NCI-H526 (cell line): ENCODE results near the gene SLC46A3.
A peak's percentile ranks its signal among the peaks of the same experiment; 100 is the strongest.
"Not testable (repeated sequence)": the region's sequence is repeated elsewhere in the genome, so short reads cannot be mapped to it uniquely, and the experiment has no call there.

Experiments
- DNase-seq, 2 experiments: peaks; one replicate each; lab custom pipeline; 2025; lab: John Stamatoyannopoulos, UW

SLC46A3 gene

GRCh38 chr13:28718543-28719226 lies at the start of gene SLC46A3:
TSS of gene SLC46A3 (minus strand) at chr13:28718970. CDS start at chr13:28717998, 972 bp downstream.
- DNase-seq = peak; percentile 95 to 98

- no peak for DNase-seq
These were observed 45.1 kb upstream of the SLC46A3 start for GRCh38 chr13:28763887-28764286.

GRCh38 chr13:28761586-28761985 lies 42.8 kb upstream of the SLC46A3 start:
- DNase-seq = no peak

- no peak for DNase-seq
These were observed 36.7 kb upstream of the SLC46A3 start for GRCh38 chr13:28755546-28755870.

GRCh38 chr13:28754698-28755545 lies 36.2 kb upstream of the SLC46A3 start:
- peak in 1 of 2 experiments; percentile 13 for DNase-seq

GRCh38 chr13:28753946-28754345 lies 35.2 kb upstream of the SLC46A3 start:
- no peak for DNase-seq

- DNase-seq = peak; percentile 55 to 78
These were observed 34.6 kb upstream of the SLC46A3 start for GRCh38 chr13:28753208-28753892.

- no peak for DNase-seq
These were observed 32.6 kb upstream of the SLC46A3 start for GRCh38 chr13:28751175-28751960.

GRCh38 chr13:28750187-28751045 lies 31.6 kb upstream of the SLC46A3 start:
- DNase-seq = no peak

- DNase-seq = no peak
These were observed 29.1 kb upstream of the SLC46A3 start for GRCh38 chr13:28747851-28748250.

- no peak for DNase-seq
These were observed 27.5 kb upstream of the SLC46A3 start for GRCh38 chr13:28746287-28746612.

- no peak for DNase-seq
These were observed 25.9 kb upstream of the SLC46A3 start for GRCh38 chr13:28744656-28745055.

- DNase-seq = no peak
These were observed 25.3 kb upstream of the SLC46A3 start for GRCh38 chr13:28744091-28744536.

GRCh38 chr13:28743499-28744083 lies 24.8 kb upstream of the SLC46A3 start:
- DNase-seq = no peak

GRCh38 chr13:28743020-28743419 lies 24.2 kb upstream of the SLC46A3 start:
- DNase-seq = no peak

GRCh38 chr13:28742445-28742844 lies 23.7 kb upstream of the SLC46A3 start:
- not testable (repeated sequence) for DNase-seq

- no peak for DNase-seq
These were observed 22.3 kb upstream of the SLC46A3 start for GRCh38 chr13:28741084-28741491.

GRCh38 chr13:28739376-28739775 lies 20.6 kb upstream of the SLC46A3 start:
- DNase-seq = no peak

GRCh38 chr13:28735481-28736029 lies 16.8 kb upstream of the SLC46A3 start:
- DNase-seq = no peak

GRCh38 chr13:28734906-28735305 lies 16.1 kb upstream of the SLC46A3 start:
- DNase-seq = no peak
